ENCODE measurements around the gene DNAJC4. TPM values are rescaled to one million over a fixed set of nuclear protein-coding genes. Genes with fewer than 3 reads are reported as not detected.

The DNAJC4 gene
- total and polyA plus RNA-seq, 9 of the 15 experiments (the other 6 are each of a cell fraction or from before 2014, with no cell fraction given): 4.0 to 32.6 (median 19.9) TPM

DNA sequence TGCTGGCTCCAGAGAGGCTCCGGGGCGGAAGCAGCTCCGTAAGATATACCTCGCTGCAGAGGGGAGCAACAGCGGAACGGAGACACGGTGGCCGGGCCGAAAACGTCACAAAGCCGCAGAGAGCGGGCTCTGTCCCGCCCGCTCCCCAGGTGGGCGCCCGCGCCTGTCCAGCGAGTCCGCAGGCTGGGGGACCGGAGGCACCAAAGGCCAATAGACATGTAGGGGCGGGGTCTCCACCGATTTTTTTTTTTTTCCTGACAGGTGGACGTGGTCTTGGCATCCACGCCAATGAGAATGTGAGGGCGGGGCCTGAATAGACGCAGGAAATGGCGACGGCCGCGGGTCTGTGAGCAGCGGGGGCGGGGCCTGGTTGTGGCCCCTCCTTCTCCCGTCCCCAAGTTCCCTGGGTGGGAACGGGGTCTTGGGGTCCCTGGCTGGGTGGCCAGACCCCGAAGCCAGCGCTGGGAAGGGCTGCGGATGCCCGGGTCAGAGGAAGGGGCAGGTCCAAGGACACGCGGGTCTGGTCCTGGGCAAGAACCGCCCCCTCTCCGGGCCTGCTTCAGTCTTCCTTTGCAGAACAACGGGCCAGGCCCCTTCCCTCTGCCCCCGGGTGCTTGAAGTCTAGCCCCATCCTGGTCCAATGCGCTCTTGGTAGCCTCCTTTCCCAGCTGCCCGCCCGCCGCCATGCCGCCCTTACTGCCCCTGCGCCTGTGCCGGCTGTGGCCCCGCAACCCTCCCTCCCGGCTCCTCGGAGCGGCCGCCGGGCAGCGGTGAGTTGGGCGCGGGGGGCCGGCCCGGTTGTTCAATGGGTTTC, at the start of gene DNAJC4 (continued):
- TF ChIP-seq, protein P1, sequence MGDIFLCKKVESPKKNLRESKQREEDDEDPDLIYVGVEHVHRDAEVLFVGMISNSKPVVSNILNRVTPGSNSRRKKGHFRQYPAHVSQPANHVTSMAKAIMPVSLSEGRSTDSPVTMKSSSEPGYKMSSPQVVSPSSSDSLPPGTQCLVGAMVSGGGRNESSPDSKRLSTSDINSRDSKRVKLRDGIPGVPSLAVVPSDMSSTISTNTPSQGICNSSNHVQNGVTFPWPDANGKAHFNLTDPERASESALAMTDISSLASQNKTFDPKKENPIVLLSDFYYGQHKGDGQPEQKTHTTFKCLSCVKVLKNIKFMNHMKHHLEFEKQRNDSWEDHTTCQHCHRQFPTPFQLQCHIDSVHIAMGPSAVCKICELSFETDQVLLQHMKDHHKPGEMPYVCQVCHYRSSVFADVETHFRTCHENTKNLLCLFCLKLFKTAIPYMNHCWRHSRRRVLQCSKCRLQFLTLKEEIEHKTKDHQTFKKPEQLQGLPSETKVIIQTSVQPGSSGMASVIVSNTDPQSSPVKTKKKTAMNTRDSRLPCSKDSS (IDR thresholded peaks at IDR 0.05; ENCODE audit: low read depth, partially characterized antibody): no peak
- TF ChIP-seq CCAR2 (IDR thresholded peaks at IDR 0.05; ENCODE audit: low read depth, low read length) (no peak), ZNF778 (CRISPR knock-in tag; IDR thresholded peaks at IDR 0.05) (no peak), ZNF184 (CRISPR knock-in tag; IDR thresholded peaks at IDR 0.05) (no peak), EZH2 (IDR thresholded peaks at IDR 0.05; ENCODE audit: borderline replicate concordance, low read depth, low read length) (no peak), ZEB2 (IDR thresholded peaks at IDR 0.05) (no peak), RHOXF2B (CRISPR knock-in tag; conservative IDR thresholded peaks at IDR 0.05) (no peak), DPF2 (IDR thresholded peaks at IDR 0.05) (0 out of 2 replicates have a peak, but pooled peaks have one; percentile 6), MAFK (IDR thresholded peaks at IDR 0.05; ENCODE audit: low read length) (no peak), ERF (CRISPR knock-in tag; IDR thresholded peaks at IDR 0.05) (no peak), ZNF696 (CRISPR knock-in tag; conservative IDR thresholded peaks at IDR 0.05) (no peak), STAG1 (CRISPR knock-in tag; IDR thresholded peaks at IDR 0.05; ENCODE audit: borderline replicate concordance) (no peak), U2AF1 (optimal IDR thresholded peaks at IDR 0.05; ENCODE audit: low read depth, low read length) (no peak), ZNF384 (IDR thresholded peaks at IDR 0.05; ENCODE audit: low read depth, low read length) (peak; percentile 98), NFATC3 (IDR thresholded peaks at IDR 0.05) (no peak), ZNF165 (CRISPR knock-in tag; IDR thresholded peaks at IDR 0.05; ENCODE audit: borderline replicate concordance) (no peak), MTA3 (IDR thresholded peaks at IDR 0.05; ENCODE audit: borderline replicate concordance) (peak; percentile 82)
- TF ChIP-seq, protein P2, sequence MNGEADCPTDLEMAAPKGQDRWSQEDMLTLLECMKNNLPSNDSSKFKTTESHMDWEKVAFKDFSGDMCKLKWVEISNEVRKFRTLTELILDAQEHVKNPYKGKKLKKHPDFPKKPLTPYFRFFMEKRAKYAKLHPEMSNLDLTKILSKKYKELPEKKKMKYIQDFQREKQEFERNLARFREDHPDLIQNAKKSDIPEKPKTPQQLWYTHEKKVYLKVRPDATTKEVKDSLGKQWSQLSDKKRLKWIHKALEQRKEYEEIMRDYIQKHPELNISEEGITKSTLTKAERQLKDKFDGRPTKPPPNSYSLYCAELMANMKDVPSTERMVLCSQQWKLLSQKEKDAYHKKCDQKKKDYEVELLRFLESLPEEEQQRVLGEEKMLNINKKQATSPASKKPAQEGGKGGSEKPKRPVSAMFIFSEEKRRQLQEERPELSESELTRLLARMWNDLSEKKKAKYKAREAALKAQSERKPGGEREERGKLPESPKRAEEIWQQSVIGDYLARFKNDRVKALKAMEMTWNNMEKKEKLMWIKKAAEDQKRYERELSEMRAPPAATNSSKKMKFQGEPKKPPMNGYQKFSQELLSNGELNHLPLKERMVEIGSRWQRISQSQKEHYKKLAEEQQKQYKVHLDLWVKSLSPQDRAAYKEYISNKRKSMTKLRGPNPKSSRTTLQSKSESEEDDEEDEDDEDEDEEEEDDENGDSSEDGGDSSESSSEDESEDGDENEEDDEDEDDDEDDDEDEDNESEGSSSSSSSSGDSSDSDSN (IDR thresholded peaks at IDR 0.05; ENCODE audit: borderline replicate concordance in 1 of 2, low read depth in 2 of 2, low read length in 2 of 2): peak in 1 of 2 experiments; percentile 86; a peak in 2 of 4 replicates
- TF ChIP-seq, protein P3, sequence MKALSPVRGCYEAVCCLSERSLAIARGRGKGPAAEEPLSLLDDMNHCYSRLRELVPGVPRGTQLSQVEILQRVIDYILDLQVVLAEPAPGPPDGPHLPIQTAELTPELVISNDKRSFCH (CRISPR knock-in tag; IDR thresholded peaks at IDR 0.05): no peak
- TF ChIP-seq, protein P3 (tag; IDR thresholded peaks at IDR 0.05): no peak
- TF ChIP-seq, protein P4, sequence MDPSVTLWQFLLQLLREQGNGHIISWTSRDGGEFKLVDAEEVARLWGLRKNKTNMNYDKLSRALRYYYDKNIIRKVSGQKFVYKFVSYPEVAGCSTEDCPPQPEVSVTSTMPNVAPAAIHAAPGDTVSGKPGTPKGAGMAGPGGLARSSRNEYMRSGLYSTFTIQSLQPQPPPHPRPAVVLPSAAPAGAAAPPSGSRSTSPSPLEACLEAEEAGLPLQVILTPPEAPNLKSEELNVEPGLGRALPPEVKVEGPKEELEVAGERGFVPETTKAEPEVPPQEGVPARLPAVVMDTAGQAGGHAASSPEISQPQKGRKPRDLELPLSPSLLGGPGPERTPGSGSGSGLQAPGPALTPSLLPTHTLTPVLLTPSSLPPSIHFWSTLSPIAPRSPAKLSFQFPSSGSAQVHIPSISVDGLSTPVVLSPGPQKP (CRISPR knock-in tag; IDR thresholded peaks at IDR 0.05): no peak
- TF ChIP-seq, protein P5, sequence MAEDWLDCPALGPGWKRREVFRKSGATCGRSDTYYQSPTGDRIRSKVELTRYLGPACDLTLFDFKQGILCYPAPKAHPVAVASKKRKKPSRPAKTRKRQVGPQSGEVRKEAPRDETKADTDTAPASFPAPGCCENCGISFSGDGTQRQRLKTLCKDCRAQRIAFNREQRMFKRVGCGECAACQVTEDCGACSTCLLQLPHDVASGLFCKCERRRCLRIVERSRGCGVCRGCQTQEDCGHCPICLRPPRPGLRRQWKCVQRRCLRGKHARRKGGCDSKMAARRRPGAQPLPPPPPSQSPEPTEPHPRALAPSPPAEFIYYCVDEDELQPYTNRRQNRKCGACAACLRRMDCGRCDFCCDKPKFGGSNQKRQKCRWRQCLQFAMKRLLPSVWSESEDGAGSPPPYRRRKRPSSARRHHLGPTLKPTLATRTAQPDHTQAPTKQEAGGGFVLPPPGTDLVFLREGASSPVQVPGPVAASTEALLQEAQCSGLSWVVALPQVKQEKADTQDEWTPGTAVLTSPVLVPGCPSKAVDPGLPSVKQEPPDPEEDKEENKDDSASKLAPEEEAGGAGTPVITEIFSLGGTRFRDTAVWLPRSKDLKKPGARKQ (CRISPR knock-in tag; IDR thresholded peaks at IDR 0.05): no peak
